HG03439 (cell line): ENCODE results near the gene SMG6.

ENCODE experiments used
- ATAC-seq: cut with Tn5 transposase; IDR thresholded peaks from one replicate; pipeline ENCODE4 v1.9.1; 2021; ENCODE audit warnings: mild to moderate bottlenecking, moderate library complexity; ENCODE audit not compliant: unreplicated experiment

SMG6 gene

DNA sequence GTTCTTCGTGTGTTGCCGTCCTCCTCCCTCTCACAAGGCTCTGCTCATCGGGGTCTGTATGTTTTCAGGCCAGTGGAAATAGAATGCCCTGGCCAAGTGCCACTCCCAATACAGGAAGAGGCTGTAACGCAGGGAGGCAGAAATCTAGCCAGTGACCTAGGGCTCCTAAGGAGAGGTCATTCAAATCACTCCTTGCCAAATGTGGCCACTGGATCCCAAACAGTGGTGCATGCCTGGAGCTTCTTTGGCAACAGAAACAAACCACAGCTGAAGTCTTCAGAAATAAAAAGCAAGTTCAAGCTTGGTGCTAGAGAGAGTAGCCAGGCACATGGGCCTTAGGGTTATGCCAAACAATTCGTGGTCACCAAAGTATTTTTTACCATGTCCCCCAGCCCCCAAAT, 66.1 kb downstream of the SMG6 start:
- no peak for ATAC-seq

DNA sequence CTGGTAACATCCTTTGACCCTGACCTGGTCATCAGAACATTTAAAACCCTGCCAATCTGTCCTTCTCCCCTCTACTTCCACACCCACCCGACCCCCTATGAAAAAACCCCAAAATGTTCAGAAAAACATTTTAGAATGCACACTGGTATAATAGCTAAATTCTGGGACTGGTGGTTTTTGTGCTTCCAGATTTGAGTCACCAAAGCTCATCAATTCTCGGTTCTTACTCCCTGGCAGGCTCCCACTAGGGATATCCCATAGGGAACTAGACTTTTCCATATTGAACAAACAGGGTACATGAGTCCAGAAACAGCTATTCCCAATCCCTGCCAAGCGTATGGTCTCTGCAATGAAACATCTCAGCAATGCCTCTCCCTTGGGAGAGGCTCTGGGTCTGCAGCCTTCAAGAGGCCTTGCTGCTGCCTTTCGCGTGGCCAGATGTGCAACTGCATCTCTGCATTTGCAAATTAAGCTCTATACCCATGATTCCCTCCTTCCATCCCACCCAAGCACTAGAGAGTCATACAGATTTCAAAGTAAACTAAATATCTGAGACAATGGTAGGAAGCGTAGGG, 67.7 kb downstream of the SMG6 start:
- no peak for ATAC-seq

DNA sequence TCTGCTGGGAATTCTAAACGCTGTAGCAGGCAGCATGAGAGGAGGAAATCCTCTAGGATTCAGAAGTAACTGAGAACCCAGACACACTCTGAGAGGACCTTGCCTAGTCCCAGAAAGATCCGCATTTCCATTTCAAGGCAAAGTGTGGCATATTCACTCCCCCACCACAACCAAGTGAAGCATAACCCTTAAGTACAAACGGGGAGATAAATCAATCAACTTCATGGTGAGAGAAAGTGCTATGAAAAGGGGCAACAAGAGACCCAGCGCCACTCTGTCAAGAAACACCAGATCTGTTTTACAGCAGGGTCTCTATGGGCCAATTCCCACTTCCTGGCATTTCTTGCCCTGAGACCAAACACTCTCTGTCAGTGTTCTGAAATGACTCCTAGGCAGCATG, 68.3 kb downstream of the SMG6 start:
- no peak for ATAC-seq

DNA sequence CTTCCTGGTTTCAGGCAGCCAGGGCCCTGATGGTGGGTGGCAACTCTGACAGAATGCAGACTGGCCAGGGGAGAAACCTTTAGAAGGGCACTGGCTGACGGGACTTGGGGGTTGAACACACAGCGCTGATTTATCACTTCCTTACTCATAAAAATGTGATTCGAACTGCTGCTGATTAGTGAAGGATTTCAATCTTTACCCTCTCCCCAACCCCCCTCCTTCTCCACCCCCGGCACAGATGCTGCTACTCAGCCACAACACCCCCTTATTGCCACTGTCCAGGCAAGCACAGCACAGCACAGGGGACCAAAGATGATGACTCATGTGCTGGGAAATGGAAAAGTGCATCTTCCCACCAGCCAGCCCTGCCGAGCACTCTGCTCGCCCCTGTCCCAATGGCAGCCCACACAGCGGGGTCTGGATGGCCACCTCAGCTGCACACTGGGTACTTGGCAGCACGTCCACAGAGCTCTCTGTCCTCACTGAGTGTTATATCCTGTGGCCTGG, 70.1 kb downstream of the SMG6 start:
- ATAC-seq: no peak

DNA sequence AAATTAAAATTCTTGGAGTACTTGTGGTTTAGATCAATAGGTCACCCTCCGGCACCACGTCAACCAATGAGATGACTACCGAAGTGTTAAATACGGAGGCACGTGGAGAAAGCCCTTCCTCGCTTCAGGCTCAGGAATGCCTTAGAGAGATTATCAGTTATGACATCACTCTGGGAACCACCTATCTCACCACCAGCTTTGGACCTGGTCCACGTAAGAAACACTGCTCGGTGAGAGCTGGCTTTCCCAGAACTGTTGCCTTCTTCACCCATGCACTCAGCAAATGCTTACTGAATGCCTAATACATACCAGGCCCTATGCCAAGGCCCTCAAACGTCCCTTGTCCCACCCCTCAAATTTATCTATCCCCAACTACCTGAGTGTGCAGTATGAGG, 71.3 kb downstream of the SMG6 start:
- no peak for ATAC-seq

DNA sequence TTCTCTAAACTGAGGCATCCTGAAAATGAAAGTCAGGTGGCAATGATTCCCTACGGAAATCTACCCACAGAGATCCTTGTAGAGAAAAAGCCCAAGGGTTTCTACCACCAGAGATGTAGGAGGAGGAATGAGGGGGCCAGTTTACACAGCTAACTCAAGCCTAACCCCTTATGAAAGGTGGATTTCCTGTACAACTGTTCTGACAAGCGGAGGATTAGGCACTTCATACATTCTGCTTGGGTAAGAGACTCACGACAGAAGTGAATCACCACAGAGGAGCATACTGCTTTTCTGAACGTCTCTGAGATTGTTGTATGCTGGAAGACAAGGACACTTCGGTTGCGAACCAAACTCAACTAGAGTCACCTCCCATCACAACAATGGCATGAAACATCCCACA, 72.7 kb downstream of the SMG6 start:
- no peak for ATAC-seq

DNA sequence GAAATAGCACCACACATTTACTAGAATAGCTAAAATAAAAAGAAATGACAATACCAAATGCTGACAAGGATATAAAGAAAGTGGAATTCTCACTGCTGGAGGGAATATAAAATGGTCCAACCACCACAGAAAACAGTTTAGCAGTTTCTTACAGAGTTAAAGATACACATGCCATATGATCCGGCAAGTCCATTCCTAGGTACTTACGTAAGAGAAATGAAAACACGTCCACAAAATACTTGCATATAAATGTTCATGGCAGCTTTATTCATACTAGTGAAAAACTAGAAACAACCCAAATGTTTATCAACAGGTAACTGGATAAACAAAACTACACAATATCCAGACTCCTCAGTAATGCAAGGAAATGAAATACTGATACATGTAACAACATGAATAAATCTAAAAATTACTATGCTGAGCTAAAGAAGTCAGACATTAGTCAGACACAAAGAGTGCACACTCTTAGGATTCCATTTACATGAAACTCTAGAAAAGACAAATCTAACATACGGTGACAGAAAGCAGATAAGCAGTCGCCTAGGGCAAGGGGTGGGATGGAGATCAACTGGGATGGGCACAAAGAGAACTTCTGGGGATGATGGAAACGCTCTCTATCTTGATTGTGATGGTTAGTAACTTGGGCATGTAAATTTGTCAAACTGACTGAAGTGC, 76.4 kb downstream of the SMG6 start:
- ATAC-seq: no peak

DNA sequence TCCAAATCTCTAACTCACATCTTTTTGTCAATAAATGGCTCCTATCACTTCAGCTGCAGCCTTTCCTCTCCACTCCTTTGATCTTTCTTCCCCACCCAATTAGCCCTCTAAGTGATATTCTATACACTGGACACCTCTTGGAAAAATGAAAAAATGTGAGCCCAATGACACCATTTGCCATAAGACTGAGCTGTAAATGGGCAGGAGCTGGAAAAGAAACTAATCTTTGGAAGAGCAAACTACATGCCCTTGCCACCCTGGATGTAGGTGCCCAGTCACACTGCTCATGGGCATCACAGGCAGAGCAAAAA, 80.0 kb downstream of the SMG6 start:
- no peak for ATAC-seq

DNA sequence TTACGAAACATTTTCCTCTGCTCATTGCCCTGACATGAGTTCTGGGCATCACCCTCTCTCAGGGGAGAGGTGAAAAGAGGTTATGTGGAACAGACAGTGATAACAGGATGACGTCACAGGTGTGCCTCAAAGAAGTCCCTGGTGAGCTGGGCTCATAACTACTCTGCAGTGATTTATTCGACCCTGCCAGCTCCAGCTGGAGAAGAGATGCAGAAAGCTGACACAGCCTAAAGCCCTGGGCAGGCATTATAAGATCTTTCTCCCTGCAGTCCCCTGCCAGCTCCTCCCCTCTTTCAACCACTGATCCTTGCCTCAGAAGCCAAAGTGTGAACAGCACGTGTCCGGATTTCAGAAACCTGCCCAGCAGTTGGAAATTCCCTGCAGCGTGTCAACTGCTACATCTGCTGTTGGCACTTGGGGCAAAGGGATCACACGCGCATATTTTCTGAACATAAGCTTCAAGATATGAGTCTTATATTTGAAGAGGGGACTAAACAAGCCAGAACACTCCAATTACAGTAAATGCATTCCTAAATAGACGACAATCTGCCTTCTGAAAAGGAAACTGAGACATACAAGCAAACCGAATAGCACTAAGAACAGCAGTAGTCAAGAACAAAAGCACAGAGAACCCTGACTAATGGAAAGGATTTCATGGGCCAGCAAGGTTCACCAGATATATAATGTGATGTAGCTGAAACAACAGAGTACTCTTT, 80.5 kb downstream of the SMG6 start:
- peak; percentile 70 for ATAC-seq

DNA sequence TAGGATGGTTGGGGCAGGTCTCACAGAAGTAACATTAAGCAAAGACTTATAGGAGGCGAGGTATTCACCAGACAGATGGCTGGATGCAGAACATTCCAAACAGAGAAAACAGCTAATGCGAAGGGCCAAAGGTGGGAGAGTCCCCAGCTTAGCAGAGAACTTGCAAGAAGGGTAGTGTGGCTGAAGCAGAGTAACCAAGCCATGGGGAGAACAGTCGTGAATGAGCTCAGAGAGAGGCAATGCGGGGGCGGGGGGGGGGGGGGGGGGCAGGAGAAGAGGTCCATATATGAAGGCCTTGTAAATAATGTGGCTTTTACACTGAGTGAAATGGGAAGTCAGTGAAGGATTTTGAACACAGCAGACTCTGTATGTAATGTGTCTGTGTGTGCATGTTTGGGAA, 81.3 kb downstream of the SMG6 start:
- ATAC-seq: no peak

DNA sequence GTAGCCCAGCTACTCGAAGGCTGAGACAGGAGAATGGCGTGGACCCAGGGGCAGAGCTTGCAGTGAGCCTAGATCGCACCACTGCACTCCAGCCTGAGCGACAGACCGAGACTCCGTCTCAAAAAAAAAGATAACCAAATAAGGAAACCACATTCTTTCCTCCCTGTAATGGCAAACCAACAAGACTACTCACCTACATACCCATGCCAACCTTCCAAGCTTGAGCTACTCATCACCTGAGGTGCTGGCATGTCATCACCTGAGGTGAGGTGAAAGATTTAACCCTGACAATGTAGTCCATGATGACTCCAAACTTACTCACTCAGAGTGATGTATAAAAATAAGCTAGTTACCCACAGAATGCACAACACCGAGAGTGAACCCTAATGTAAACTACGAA, 85.2 kb downstream of the SMG6 start:
- ATAC-seq: no peak

DNA sequence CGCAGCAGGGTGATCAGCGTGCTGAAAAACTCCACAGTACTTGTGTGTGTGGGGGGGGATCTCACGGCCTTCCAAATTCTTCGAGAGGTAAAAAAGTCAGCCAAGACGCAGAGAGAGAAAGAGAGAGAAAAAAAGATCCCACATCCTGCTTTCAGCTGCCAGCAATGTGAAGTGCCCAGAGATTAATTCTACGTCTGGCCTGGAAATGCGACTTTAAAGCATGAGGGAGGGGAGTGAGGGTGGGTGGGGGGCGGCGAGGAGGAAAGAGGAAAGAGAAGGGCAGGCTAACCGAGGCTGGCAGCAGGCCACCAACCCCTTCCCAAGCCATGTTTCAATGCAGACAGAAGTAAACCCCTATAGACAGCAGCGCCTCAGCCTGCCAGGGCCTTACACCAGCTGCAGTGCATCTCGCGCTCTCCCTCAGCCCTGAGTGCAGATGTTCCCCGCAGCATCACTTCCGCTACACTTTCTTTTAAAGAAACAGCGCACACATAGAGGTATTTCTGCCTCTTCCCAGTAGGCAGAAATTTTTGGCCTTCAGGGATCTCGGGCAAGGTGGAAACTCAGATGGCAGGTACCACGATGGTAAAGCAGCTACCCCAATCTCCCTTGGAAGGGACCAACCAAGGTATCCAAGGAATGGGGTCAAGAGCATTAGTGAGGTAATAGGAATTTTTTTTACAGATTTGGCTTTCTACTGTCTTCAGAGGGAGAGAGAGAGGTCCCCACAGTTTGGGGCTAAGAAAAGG, 87.8 kb downstream of the SMG6 start:
- peak; percentile 72 for ATAC-seq

DNA sequence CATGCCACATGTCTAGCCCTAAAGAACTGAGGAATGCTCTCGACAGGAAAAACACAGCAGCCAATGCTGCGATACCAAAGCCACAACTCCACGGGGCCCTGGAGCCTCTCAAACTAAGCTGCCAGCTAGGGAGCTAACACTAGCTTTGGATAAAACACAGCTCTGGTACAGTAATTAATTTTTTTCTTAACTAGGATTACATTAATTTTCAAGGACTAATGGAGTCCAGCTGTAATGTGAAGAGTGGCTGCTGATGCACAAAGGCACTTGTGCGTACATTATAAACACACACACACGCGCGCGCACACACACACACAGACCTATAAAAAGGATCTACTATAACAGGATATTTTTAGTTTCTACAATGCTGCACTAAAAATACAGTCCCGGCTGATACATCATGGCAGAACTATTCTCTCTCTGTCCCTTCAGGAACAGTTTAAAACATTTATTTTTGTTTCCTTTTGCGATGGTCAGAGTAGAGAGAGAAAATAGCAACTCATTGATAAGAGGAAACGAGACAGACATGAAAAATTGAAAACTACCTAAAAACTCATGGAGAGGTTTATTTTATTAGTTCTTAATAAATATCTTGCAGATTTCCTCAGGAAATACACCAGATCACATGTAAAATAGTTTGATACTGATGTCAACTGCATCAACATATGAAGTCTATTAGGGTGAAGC, 88.5 kb downstream of the SMG6 start:
- ATAC-seq: no peak

DNA sequence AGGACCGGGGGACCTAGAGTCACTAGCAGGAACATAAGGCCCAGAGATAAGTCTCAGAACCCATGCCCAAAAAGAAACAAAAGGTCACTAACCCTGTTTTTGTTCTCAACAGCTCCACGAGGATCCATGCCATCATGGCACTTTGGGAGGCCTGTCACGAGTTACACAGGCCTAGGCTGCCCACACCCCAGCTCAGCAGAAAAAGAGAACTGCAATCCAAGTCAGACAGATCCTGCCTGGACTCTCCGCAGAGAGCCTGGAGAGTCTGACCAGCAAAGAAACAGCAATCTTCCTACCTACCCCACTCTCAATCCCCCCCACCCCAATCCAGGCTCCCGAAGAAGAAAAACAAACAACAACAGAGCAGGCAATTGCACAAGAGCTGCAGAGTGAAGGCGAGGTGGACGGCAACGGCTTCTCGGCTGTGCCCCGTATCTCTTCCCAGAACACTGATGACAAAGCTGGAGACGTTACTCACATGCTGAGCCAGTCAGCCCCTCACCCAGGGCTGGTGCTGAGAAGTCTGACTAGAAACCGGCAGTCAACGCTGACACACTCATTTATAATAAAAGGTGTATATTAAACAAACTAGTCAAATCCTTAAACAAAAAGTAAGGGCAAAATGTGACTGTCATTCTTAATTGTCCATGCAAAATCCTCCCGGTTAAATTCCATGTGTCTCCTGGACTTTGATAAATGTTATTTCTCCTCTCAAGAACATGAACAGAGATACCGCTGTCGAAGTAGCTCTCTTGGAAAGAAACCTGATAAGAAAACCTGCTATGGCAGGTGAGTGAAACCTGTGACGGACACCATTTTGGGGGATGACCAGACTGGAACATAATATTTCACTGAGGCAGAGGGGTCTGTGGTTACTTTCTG, 89.3 kb downstream of the SMG6 start:
- no peak for ATAC-seq

DNA sequence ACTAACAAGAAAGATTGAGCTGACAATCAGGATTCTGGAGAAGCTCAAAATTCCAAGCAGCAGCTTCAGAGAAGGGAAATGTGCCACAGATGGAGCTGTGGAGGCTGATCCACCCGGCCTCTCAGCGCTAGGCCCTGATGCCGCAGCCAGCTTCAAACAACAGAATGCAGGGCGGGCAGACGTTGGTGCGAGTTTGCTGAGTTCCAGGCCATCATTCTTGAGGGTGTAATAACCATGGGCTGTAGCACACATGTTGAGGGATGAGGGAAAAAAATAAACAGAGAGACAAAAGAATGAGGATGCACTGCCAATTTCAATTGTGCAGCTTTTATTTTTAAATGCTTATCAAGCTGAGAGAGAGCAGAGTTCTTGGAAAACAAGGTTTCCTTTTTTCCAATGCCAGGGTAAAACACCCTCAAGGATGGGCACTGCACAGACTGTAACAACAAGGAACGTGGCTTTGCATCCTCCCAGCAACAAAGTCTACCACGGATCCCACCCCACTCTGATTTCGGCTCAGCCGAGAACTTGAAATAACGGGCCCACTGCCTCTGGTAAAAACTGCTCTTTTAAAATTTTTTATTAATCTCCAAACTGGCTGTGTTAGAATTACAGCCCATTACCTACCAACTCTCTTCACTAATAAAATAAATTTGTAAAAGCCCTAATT, 90.2 kb downstream of the SMG6 start:
- ATAC-seq: no peak

DNA sequence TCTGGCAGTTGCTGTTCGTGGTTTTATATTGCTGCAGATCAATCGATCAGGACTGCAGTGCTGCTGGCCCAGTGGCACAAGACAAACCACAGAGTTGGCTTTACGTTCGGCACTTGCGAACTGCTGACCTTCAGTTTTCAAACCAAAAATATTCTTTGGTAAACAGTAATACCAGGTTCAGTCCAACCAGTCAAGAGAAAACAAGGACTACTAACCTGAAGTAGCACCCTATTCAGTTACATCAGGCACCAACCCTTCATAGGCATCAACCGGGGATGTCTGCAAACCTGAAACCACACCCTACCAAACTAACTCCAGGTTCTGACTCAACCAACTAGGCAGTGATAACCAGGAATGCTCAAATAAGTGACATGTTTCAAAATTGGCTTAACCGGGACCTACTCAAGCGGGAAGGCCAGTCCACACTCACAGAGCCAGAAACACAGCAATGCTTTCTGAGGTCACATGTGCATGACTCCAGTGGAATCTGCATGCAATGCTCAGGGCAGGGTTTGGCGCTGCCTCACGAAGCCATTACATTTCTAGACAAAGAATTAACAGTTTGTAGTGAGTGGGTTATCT, 91.1 kb downstream of the SMG6 start:
- no peak for ATAC-seq

DNA sequence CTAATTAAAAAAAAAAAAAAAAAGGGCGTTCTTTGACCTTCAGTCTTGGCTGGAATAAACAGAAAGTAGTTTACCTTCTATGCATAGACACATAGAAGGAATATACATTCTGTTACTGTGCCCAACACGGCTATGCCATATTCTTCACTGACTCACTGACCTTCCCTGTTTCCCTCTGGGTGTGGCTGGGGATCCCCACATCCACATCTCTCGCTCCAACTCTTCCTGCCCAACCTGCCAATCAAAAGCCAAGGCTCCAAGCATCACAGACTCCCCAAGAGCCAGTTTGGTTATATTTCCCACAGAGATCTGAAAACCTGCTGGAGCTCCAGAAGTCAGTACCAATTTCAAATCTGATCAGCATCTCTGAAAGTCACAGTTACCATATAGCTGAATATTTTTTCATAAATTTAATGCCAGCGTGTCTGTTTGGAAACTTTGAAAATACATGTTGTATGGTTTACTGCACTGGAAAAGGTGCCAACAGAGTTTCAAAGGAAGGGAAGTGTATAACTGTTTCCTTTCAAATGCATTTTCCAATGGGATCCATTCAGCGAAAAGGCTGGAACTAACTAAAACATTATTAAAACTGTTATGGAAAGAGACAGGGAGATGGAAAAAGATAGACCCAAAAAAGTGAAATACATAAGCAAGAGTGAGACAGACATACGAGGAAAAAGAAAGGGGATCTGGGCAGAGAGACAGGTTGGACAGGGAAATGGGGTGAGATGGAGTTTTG, 91.8 kb downstream of the SMG6 start:
- no peak for ATAC-seq

DNA sequence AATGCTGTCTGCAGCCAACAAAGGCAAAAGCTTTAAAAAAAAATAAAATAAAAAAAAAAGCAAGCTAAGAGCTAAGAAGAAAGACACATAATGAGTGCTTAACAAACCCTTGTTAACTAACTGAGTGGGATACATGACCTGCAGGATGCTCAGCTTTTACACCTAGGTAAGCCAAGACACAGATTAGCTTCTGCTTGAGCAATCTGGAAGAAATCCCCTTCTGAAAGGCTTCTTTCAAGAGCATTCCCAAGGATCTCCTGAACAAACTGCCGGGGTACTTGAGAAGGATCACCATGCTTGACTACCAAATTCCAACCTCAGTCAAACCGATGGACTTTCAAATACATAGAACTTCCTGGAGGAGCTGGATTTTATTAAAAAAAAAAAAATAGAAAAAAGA, 92.9 kb downstream of the SMG6 start:
- ATAC-seq: no peak
